ENCODE measurements around the gene ATP1B1. TPM values are rescaled to one million over a fixed set of nuclear protein-coding genes. Genes with fewer than 3 reads are reported as not detected.
"Not testable (repeated sequence)": the region's sequence is repeated elsewhere in the genome, so short reads cannot be mapped to it uniquely, and the experiment has no call there.

Gene ATP1B1
- polyA plus RNA-seq, 1 donor: 16.1 TPM

GRCh38 chr1:169142129-169142528, 35.6 kb downstream of the ATP1B1 start:
- no peak for DNase-seq (ENCODE audit: low read depth)

- DNase-seq (ENCODE audit: low read depth): no peak
Measured at GRCh38 chr1:169143346-169143745, 36.9 kb downstream of the ATP1B1 start.

- DNase-seq (ENCODE audit: low read depth): no peak
Measured at GRCh38 chr1:169143984-169144383, 37.5 kb downstream of the ATP1B1 start.

GRCh38 chr1:169144941-169145626, 38.6 kb downstream of the ATP1B1 start:
- no peak for DNase-seq (ENCODE audit: low read depth)

- DNase-seq (ENCODE audit: low read depth): no peak
Measured at GRCh38 chr1:169146576-169147214, 40.2 kb downstream of the ATP1B1 start.

GRCh38 chr1:169148472-169149252, 42.2 kb downstream of the ATP1B1 start:
- no peak for DNase-seq (ENCODE audit: low read depth)

GRCh38 chr1:169149555-169150286, 43.2 kb downstream of the ATP1B1 start:
- DNase-seq (ENCODE audit: low read depth): no peak

- no peak for DNase-seq (ENCODE audit: low read depth)
Measured at GRCh38 chr1:169150641-169151337, 44.3 kb downstream of the ATP1B1 start.

- DNase-seq (ENCODE audit: low read depth): no peak
Measured at GRCh38 chr1:169151338-169151837, 44.9 kb downstream of the ATP1B1 start.

- DNase-seq (ENCODE audit: low read depth): no peak
Measured at GRCh38 chr1:169155675-169156074, 49.2 kb downstream of the ATP1B1 start.

- no peak for DNase-seq (ENCODE audit: low read depth)
Measured at GRCh38 chr1:169156580-169156979, 50.1 kb downstream of the ATP1B1 start.

- DNase-seq (ENCODE audit: low read depth): no peak
Measured at GRCh38 chr1:169160845-169161495, 54.5 kb downstream of the ATP1B1 start.

GRCh38 chr1:169161496-169162194, 55.2 kb downstream of the ATP1B1 start:
- no peak for DNase-seq (ENCODE audit: low read depth)

GRCh38 chr1:169163059-169163458, 56.6 kb downstream of the ATP1B1 start:
- DNase-seq (ENCODE audit: low read depth): no peak

- DNase-seq (ENCODE audit: low read depth): peak; percentile 24
Measured at GRCh38 chr1:169175461-169175860, 69.0 kb downstream of the ATP1B1 start.

- DNase-seq (ENCODE audit: low read depth): not testable (repeated sequence)
Measured at GRCh38 chr1:169179431-169179830, 72.9 kb downstream of the ATP1B1 start.

GRCh38 chr1:169180174-169180573, 73.7 kb downstream of the ATP1B1 start:
- no peak for DNase-seq (ENCODE audit: low read depth)

Measured in forelimb muscle (tissue), 1 donor.